Lung (tissue), 12 donors: ENCODE measurements around the gene SPACA4. TPM values are rescaled to one million over a fixed set of nuclear protein-coding genes. Genes with fewer than 3 reads are reported as not detected.

Source experiments
- ATAC-seq: fragments of 200-7000 bp; cut with Tn5 transposase; one replicate; pipeline ENCODE4 v1.9.1; 2020; ENCODE audit warnings: moderate number of reproducible peaks; ENCODE audit not compliant: insufficient read depth, low FRiP score
- DNase-seq, 3 donors: peaks; one replicate each; pipeline ENCODE4 v3.0.0-alpha.2; 2013 to 2017
- H3K27ac ChIP-seq, 2 donors: one replicate each; pipeline ENCODE4 v1.5.1; 2013; ENCODE audit warnings: mild to moderate bottlenecking in 2 of 2, moderate library complexity in 2 of 2, control low read depth in 1 of 2, inconsistent platforms in 1 of 2, low read depth in 1 of 2, low read length in 1 of 2
- H3K27me3 ChIP-seq, 3 donors: one replicate each; pipeline ENCODE4 v1.5.1; 2013; ENCODE audit warnings: low read length in 2 of 3; ENCODE audit not compliant: control insufficient read depth in 3 of 3, insufficient read depth in 3 of 3
- H3K36me3 ChIP-seq, 4 donors: one replicate each; pipeline ENCODE4 v1.5.1; 2013; ENCODE audit warnings: low read length in 4 of 4, mild to moderate bottlenecking in 1 of 4, moderate library complexity in 1 of 4; ENCODE audit not compliant: control insufficient read depth in 4 of 4, insufficient read depth in 4 of 4
- H3K4me1 ChIP-seq, 5 donors: one replicate each; pipeline ENCODE4 v1.5.1; 2013; ENCODE audit warnings: low read length in 5 of 5, mild to moderate bottlenecking in 2 of 5, moderate library complexity in 1 of 5; ENCODE audit not compliant: control insufficient read depth in 5 of 5, insufficient read depth in 5 of 5
- H3K4me3 ChIP-seq: one replicate; pipeline ENCODE4 v1.5.1; 2013; ENCODE audit warnings: mild to moderate bottlenecking, control low read depth, moderate library complexity
- H3K9ac ChIP-seq, 2 donors: one replicate each; pipeline ENCODE4 v1.5.1; 2013; ENCODE audit warnings: low read length in 2 of 2, control low read depth in 1 of 2; ENCODE audit not compliant: insufficient read depth in 1 of 2
- H3K9me3 ChIP-seq, 4 donors: one replicate each; pipeline ENCODE4 v1.5.1; 2013; ENCODE audit warnings: low read length in 3 of 4, mild to moderate bottlenecking in 1 of 4, moderate library complexity in 1 of 4; ENCODE audit not compliant: control insufficient read depth in 4 of 4, insufficient read depth in 3 of 4
- WGBS, 2 donors: extraction: QIAGEN DNeasy Blood & Tissue Kit; methylation state at CpG; one replicate each; pipeline ENCODE4 v1.1.7; 2013; 5-methylcytosine and 5-hydroxymethylcytosine counted together
- polyA plus RNA-seq, 2 donors: library from polyadenylated mRNA; stranded (reverse); fragments of 200-250 nt; gene quantifications; one replicate each; pipeline ENCODE4 v1.2.1, GENCODE V29; 2013
- total RNA-seq, 2 donors: library from RNA; depleted of rRNA in 1 of 2; stranded (reverse); fragments of >200 nt in 1 of 2; gene quantifications; one replicate each; pipeline ENCODE4 v1.2.1, GENCODE V29; 2014 to 2021
- TF ChIP-seq, protein P1 (sequence below): IDR thresholded peaks from 2 replicates; pipeline ENCODE4 v1.5.1; 2012; ENCODE audit warnings: mild to moderate bottlenecking; ENCODE audit errors: control extremely low read depth, extremely low read depth
- donor health status: control.
- donor health status: control.
- donor health status: Bipolar disorder and iron deficiency.
- donor health status: healthy.
- donor health status: DM: yes; HTN: yes; CAD: no.

SPACA4 gene
- total and polyA plus RNA-seq, 4 donors = 0.03 to 0.16 TPM; not detected in 2

GRCh38 chr19:48613024-48613851 lies 6.7 kb downstream of the SPACA4 start:
- no peak for DNase-seq
- TF ChIP-seq, protein P1, sequence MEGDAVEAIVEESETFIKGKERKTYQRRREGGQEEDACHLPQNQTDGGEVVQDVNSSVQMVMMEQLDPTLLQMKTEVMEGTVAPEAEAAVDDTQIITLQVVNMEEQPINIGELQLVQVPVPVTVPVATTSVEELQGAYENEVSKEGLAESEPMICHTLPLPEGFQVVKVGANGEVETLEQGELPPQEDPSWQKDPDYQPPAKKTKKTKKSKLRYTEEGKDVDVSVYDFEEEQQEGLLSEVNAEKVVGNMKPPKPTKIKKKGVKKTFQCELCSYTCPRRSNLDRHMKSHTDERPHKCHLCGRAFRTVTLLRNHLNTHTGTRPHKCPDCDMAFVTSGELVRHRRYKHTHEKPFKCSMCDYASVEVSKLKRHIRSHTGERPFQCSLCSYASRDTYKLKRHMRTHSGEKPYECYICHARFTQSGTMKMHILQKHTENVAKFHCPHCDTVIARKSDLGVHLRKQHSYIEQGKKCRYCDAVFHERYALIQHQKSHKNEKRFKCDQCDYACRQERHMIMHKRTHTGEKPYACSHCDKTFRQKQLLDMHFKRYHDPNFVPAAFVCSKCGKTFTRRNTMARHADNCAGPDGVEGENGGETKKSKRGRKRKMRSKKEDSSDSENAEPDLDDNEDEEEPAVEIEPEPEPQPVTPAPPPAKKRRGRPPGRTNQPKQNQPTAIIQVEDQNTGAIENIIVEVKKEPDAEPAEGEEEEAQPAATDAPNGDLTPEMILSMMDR = no peak
- peaks cover 0 to 33% (median 20%) of the 10 kb centered on the region in 5 donors for H3K4me1 ChIP-seq
- H3K36me3 ChIP-seq = peaks cover 13 to 31% (median 22%) of the 10 kb centered on the region in 4 donors
- no peaks in the 10 kb centered on the region for H3K27me3 ChIP-seq
- no peak for ATAC-seq
- peak overlapping the region in 1 of 2 donors; percentile 78 for H3K27ac ChIP-seq
- H3K4me3 ChIP-seq = no peak overlapping the region
- WGBS, 2 donors = 79 to 83% methylated on average over 38 to 39 of the region's 39 CpGs
- no peaks in the 10 kb centered on the region for H3K9me3 ChIP-seq
- H3K9ac ChIP-seq = no peak overlapping the region

- H3K9ac ChIP-seq = no peak overlapping the region
- ATAC-seq (no peak), DNase-seq (no peak)
- 68 to 84% methylated on average over 13 of the region's 13 CpGs for WGBS, 2 donors
- no peaks in the 10 kb centered on the region for H3K27me3 ChIP-seq
- TF ChIP-seq, protein P1 = no peak
- H3K4me1 ChIP-seq = peaks cover 0 to 35% (median 20%) of the 10 kb centered on the region in 5 donors
- peaks cover 13 to 38% (median 22%) of the 10 kb centered on the region in 4 donors for H3K36me3 ChIP-seq
- H3K27ac ChIP-seq = peak overlapping the region in 1 of 2 donors; percentile 78
- H3K4me3 ChIP-seq = no peak overlapping the region
- H3K9me3 ChIP-seq = no peaks in the 10 kb centered on the region
These were observed 7.4 kb downstream of the SPACA4 start for GRCh38 chr19:48613852-48614435.

GRCh38 chr19:48614436-48615230 lies 8.1 kb downstream of the SPACA4 start, which contains the start of gene FAM83E:
Gene FAM83E, minus strand, starts transcription at chr19:48615076. Its CDS starts 1,704 bp downstream, at chr19:48613372.
- no peak within 1 kb of the TSS for H3K9ac ChIP-seq
- peaks cover 0 to 38% (median 20%) of the 10 kb centered on the region in 5 donors for H3K4me1 ChIP-seq
- H3K36me3 ChIP-seq = peaks cover 13 to 38% (median 22%) of the 10 kb centered on the region in 4 donors
- no peaks in the 10 kb centered on the region for H3K27me3 ChIP-seq
- H3K9me3 ChIP-seq = no peaks in the 10 kb centered on the region
- peak; percentile 10 for ATAC-seq
- TF ChIP-seq, protein P1 = no peak
- H3K4me3 ChIP-seq = peak within 1 kb of the TSS; percentile 14
- peak; percentile 39 to 57 (median 40) for DNase-seq
- 52 to 68% methylated on average over 29 to 31 of the region's 31 CpGs for WGBS, 2 donors
- H3K27ac ChIP-seq = peak within 1 kb of the TSS in 1 of 2 donors; percentile 78
